K562 (cell line): Measurements from ENCODE around the gene CMTM8. TPM values are rescaled to one million over a fixed set of nuclear protein-coding genes. Genes with fewer than 3 reads are reported as not detected.

Experiments used
- ATAC-seq: fragments of 200-7000 bp; cut with Tn5 transposase; 3 replicates; pipeline ENCODE4 v1.9.1; 2020; ENCODE audit warnings: moderate library complexity
- BruUV-seq: library from RNA; stranded (reverse); fragments of 400-500 nt; replicated peaks from 2 replicates; lab custom pipeline; 2021; lab: Mats Ljungman, UMichigan
- CTCF ChIA-PET: fragments of 300-600 bp; formaldehyde crosslinking; extraction: SDS; loops from one replicate; lab custom pipeline; 2021; ENCODE audit warnings: low intra/inter-chr PET ratio; lab: Yijun Ruan, JAX
- POLR2A ChIA-PET: fragments of 300-600, 350-650 bp; sonication (Branson Sonifier 250); formaldehyde crosslinking; extraction: SDS; loops from one replicate; lab custom pipeline; 2021; ENCODE audit warnings: antibody characterized with exemption, inconsistent platforms; lab: Yijun Ruan, JAX
- DNase-seq, 4 experiments: peaks; one replicate each; pipeline versions ENCODE4 v3.0.0 to v3.0.0-alpha.2; 2011 to 2018; ENCODE audit warnings: low spot score in 3 of 4, mixed read lengths in 3 of 4; ENCODE audit errors: extremely low read depth in 1 of 4
- FAIRE-seq: peaks from 2 replicates; lab custom pipeline; 2011; peaks lifted over from hg19 to GRCh38; lab: Jason Lieb, UNC
- H2AFZ ChIP-seq: 2 replicates; pipeline ENCODE4 v1.6.0; 2011; ENCODE audit warnings: low read depth, low read length, control low read depth, inconsistent platforms
- H3K27ac ChIP-seq: fragments of 200-600 bp; 3 replicates; pipeline ENCODE4 v1.8.0; 2011; ENCODE audit warnings: low read depth, mild to moderate bottlenecking, control low read depth, inconsistent platforms, low read length, moderate library complexity, mixed read lengths; ENCODE audit errors: extremely low read depth
- H3K27me3 ChIP-seq, 2 experiments: fragments of 300-600 bp in 1 of 2; 2 replicates in 1 of 2; 3 replicates in 1 of 2; pipeline versions ENCODE4 v1.6.0 to v1.8.0; 2011; ENCODE audit warnings: inconsistent platforms in 2 of 2, low read length in 2 of 2, mild to moderate bottlenecking in 1 of 2, mixed read lengths in 1 of 2, moderate library complexity in 1 of 2; ENCODE audit not compliant: control insufficient read depth in 2 of 2, insufficient read depth in 2 of 2
- H3K36me3 ChIP-seq: fragments of 300-600 bp; 3 replicates; pipeline ENCODE4 v1.8.0; 2011; ENCODE audit warnings: mild to moderate bottlenecking, low read length, inconsistent platforms; ENCODE audit not compliant: control insufficient read depth, insufficient read depth
- H3K4me1 ChIP-seq, 2 experiments: fragments of 200-600 bp in 1 of 2; replicated peaks in 1 of 2; 2 replicates in 1 of 2; 3 replicates in 1 of 2; pipeline versions ENCODE4 v1.5.1 to v1.8.0; 2011; ENCODE audit warnings: inconsistent platforms in 2 of 2, low read length in 2 of 2, mild to moderate bottlenecking in 1 of 2, mixed read lengths in 1 of 2, moderate library complexity in 1 of 2; ENCODE audit not compliant: control insufficient read depth in 2 of 2, insufficient read depth in 2 of 2
- H3K4me2 ChIP-seq: 2 replicates; pipeline ENCODE4 v1.6.1; 2011; ENCODE audit warnings: low read length, control low read depth, inconsistent platforms, mixed read lengths; ENCODE audit not compliant: insufficient read depth
- H3K4me3 ChIP-seq: fragments of 200-600 bp; sonication (generic), shearing (Covaris generic); 2 replicates; pipeline ENCODE4 v1.5.1; 2016; ENCODE audit warnings: control low read depth, inconsistent platforms
- H3K79me2 ChIP-seq: fragments of 200-600 bp; 3 replicates; pipeline ENCODE4 v1.8.0; 2011; ENCODE audit warnings: low read length, inconsistent platforms; ENCODE audit not compliant: control insufficient read depth, insufficient read depth
- H3K9ac ChIP-seq, 2 experiments: 2 replicates each; pipeline versions ENCODE4 v1.6.0 to v1.6.1; 2011; ENCODE audit warnings: low read depth in 2 of 2, low read length in 2 of 2, control low read depth in 1 of 2, inconsistent platforms in 1 of 2, mild to moderate bottlenecking in 1 of 2, mixed read lengths in 1 of 2; ENCODE audit not compliant: insufficient read depth in 1 of 2
- H3K9me1 ChIP-seq: one replicate; pipeline ENCODE4 v1.6.0; 2011; ENCODE audit warnings: inconsistent platforms, mild to moderate bottlenecking, low read length, moderate library complexity; ENCODE audit not compliant: control insufficient read depth, insufficient read depth
- H3K9me3 ChIP-seq: replicated peaks from 2 replicates; pipeline ENCODE4 v1.5.1; 2011; ENCODE audit warnings: low read depth, low read length, inconsistent platforms; ENCODE audit not compliant: control insufficient read depth, insufficient read depth
- H4K20me1 ChIP-seq: replicated peaks from 2 replicates; pipeline ENCODE4 v1.6.1; 2011; ENCODE audit warnings: low read length, inconsistent platforms, mixed read lengths; ENCODE audit not compliant: control insufficient read depth, insufficient read depth
- ATF6 ChIP-seq: sonication (generic); formaldehyde crosslinking; IDR thresholded peaks from 2 replicates; pipeline ENCODE4 v1.4.0; 2020; ENCODE audit warnings: mild to moderate bottlenecking, missing genetic modification reagents
- CTBP1 ChIP-seq: fragments of 450-650 bp; IDR thresholded peaks from 2 replicates; pipeline ENCODE4 v1.6.1; 2016; ENCODE audit warnings: borderline replicate concordance
- KLF1 ChIP-seq: fragments of 450-650 bp; IDR thresholded peaks from 2 replicates; pipeline ENCODE4 v1.6.1; 2016; ENCODE audit warnings: missing genetic modification characterization, missing compliant biosample characterization
- MBD1 ChIP-seq: fragments of 250-450 bp; sonication (Bioruptor Pico); IDR thresholded peaks from 2 replicates; pipeline ENCODE4 v1.8.0; 2022; ENCODE audit warnings: inconsistent platforms
- NR1H2 ChIP-seq: sonication (generic); formaldehyde crosslinking; IDR thresholded peaks from 2 replicates; pipeline ENCODE4 v1.4.0; 2020; ENCODE audit warnings: mild to moderate bottlenecking, missing genetic modification reagents
- POLR2B ChIP-seq: fragments of 450-650 bp; IDR thresholded peaks from 2 replicates; pipeline ENCODE4 v1.6.1; 2018; ENCODE audit warnings: low read depth; ENCODE audit not compliant: partially characterized antibody
- POLR2H ChIP-seq: IDR thresholded peaks from 2 replicates; pipeline ENCODE4 v1.6.1; 2016; ENCODE audit warnings: missing genetic modification characterization, low read depth, mild to moderate bottlenecking, control low read depth, missing compliant biosample characterization, moderate library complexity
- SPI1 ChIP-seq: IDR thresholded peaks from 2 replicates; pipeline ENCODE4 v1.6.1; 2011; ENCODE audit warnings: low read depth, low read length, control low read depth, borderline replicate concordance
- U2AF2 ChIP-seq: fragments of 200-400 bp; formaldehyde crosslinking; optimal IDR thresholded peaks from 2 replicates; pipeline ENCODE3; 2017; ENCODE audit warnings: low read depth, mild to moderate bottlenecking, low read length
- ZBTB7A ChIP-seq: IDR thresholded peaks from 2 replicates; pipeline ENCODE4 v1.6.1; 2011; ENCODE audit warnings: low read depth, mild to moderate bottlenecking, low read length, moderate library complexity, borderline replicate concordance; ENCODE audit not compliant: control insufficient read depth
- ZNF518B ChIP-seq: fragments of 250-450 bp; sonication (Bioruptor Pico); IDR thresholded peaks from 2 replicates; pipeline ENCODE4 v1.5.0; 2021; ENCODE audit warnings: mild to moderate bottlenecking, moderate library complexity
- WGBS: fragments of 100-300 bp; shearing (Covaris generic); methylation state at CpG from one replicate; pipeline ENCODE4 v1.1.6; 2016; ENCODE audit warnings: low coverage, mixed read lengths; ENCODE audit not compliant: insufficient coverage; ENCODE audit errors: missing lambda C conversion rate; 5-methylcytosine and 5-hydroxymethylcytosine counted together
- in situ Hi-C: fragments of 300-500 bp; cut with MboI; formaldehyde crosslinking; loops from 4 replicates; pipeline ENCODE4 v1.15.0; 2018; ENCODE audit warnings: inconsistent platforms, mixed read lengths
- intact Hi-C: fragments of 100-400 bp; cut with micrococcal nuclease; formaldehyde crosslinking; loops from 2 replicates; pipeline ENCODE4 v1.14.2; 2022
- polyA plus RNA-seq, 8 experiments: library from polyadenylated mRNA; depleted of rRNA in 4 of 8; stranded (reverse) in 5 of 8; unstranded in 3 of 8; fragments of >200 nt; fragmentation: Nextera tagmentation in 2 of 8; fragmentation: Illumina TruSeq in 1 of 8; extraction: Ambion mirVana in 2 of 8; extraction: Trizol in 1 of 8; gene quantifications; 2 replicates each; pipeline versions ENCODE4 v1.2.1 to v1.2.3, GENCODE V29; 2011 to 2014; ENCODE audit warnings: inconsistent platforms in 1 of 8, missing spikeins in 1 of 8
- total RNA-seq, 7 experiments: library from RNA; depleted of rRNA in 6 of 7; stranded (reverse); fragments of >200 nt in 6 of 7; fragmentation: Illumina TruSeq in 2 of 7; extraction: Trizol in 2 of 7; gene quantifications; 2 replicates each; pipeline versions ENCODE4 v1.2.1 to v1.2.3, GENCODE V29; 2011 to 2021; ENCODE audit warnings: low replicate concordance in 1 of 7
- TF ChIP-seq, protein P1 (sequence below): sonication (generic); formaldehyde crosslinking; IDR thresholded peaks from 2 replicates; pipeline ENCODE4 v1.8.1; 2023; ENCODE audit warnings: mild to moderate bottlenecking, missing genetic modification reagents

CMTM8 gene
- total and polyA plus RNA-seq, 9 of the 15 experiments (the other 6 are each of a cell fraction or from before 2014, with no cell fraction given) = not detected

- Histone ChIP-seq H3K79me2 (no peaks in the 10 kb centered on the region), H3K4me2 (no peak overlapping the region), H3K36me3 (no peaks in the 10 kb centered on the region), H3K9ac (no peak overlapping the region), H3K4me1 (0 out of 5 replicates have a peak, but pooled peaks cover 0 to 2% of the 10 kb centered on the region in 2 experiments), H3K4me3 (no peak overlapping the region), H4K20me1 (no peaks in the 10 kb centered on the region), H3K27ac (no peak overlapping the region), H3K9me1 (no peaks in the 10 kb centered on the region), H2AFZ (no peak overlapping the region), H3K27me3 (peaks cover 15 to 34% of the 10 kb centered on the region in 2 experiments), H3K9me3 (no peaks in the 10 kb centered on the region)
- in situ Hi-C loops = no loop called here
- intact Hi-C loops = no loop called here
- FAIRE-seq = no peak
- CTCF ChIA-PET = no interaction called here
- DNase-seq = peak in 1 of 4 experiments; percentile 30
- peak; percentile 33; the same call in 2 of the 3 replicates for ATAC-seq
- WGBS = 1% methylated on average over 5 of the region's 5 CpGs
- BruUV-seq = no TSS peak
- POLR2A ChIA-PET = no interaction called here
- TF ChIP-seq U2AF2 = no peak
- TF ChIP-seq NR1H2 (CRISPR knock-in tag) = no peak
- peak; percentile 43; the same call in 1 of the 2 replicates for TF ChIP-seq CTBP1
- TF ChIP-seq SPI1 = peak; percentile 68; the same call in 1 of the 2 replicates
- TF ChIP-seq MBD1 (CRISPR knock-in tag) = no peak
- no peak for TF ChIP-seq ZNF518B
- no peak for TF ChIP-seq KLF1 (tag)
- no peak for TF ChIP-seq ZBTB7A
- TF ChIP-seq ATF6 = no peak
- TF ChIP-seq POLR2B = no peak
- TF ChIP-seq POLR2H (tag) = no peak
- TF ChIP-seq, protein P1, sequence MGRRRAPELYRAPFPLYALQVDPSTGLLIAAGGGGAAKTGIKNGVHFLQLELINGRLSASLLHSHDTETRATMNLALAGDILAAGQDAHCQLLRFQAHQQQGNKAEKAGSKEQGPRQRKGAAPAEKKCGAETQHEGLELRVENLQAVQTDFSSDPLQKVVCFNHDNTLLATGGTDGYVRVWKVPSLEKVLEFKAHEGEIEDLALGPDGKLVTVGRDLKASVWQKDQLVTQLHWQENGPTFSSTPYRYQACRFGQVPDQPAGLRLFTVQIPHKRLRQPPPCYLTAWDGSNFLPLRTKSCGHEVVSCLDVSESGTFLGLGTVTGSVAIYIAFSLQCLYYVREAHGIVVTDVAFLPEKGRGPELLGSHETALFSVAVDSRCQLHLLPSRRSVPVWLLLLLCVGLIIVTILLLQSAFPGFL = no peak
Observed at GRCh38 chr3:32384938-32385337, 146.5 kb downstream of the CMTM8 start.
